Skin epidermis (tissue), 12 donors: Measurements from ENCODE around the gene SAMD4B.
A peak's percentile ranks its signal among the peaks of the same experiment; 100 is the strongest.

Experiments
- H3K27ac ChIP-seq, 21 experiments: fragments of 200-600 bp; sonication (generic) in 11 of 21; one replicate each; pipeline ENCODE4 v1.5.0; 2020; ENCODE audit warnings: mild to moderate bottlenecking in 3 of 21, inconsistent platforms in 2 of 21, moderate library complexity in 2 of 21
- H3K4me3 ChIP-seq, 7 experiments: fragments of 200-600 bp; sonication (generic) in 2 of 7; one replicate each; pipeline ENCODE4 v1.5.0; 2020; ENCODE audit warnings: inconsistent platforms in 2 of 7, mild to moderate bottlenecking in 2 of 7, moderate library complexity in 1 of 7

Gene SAMD4B, protein sequence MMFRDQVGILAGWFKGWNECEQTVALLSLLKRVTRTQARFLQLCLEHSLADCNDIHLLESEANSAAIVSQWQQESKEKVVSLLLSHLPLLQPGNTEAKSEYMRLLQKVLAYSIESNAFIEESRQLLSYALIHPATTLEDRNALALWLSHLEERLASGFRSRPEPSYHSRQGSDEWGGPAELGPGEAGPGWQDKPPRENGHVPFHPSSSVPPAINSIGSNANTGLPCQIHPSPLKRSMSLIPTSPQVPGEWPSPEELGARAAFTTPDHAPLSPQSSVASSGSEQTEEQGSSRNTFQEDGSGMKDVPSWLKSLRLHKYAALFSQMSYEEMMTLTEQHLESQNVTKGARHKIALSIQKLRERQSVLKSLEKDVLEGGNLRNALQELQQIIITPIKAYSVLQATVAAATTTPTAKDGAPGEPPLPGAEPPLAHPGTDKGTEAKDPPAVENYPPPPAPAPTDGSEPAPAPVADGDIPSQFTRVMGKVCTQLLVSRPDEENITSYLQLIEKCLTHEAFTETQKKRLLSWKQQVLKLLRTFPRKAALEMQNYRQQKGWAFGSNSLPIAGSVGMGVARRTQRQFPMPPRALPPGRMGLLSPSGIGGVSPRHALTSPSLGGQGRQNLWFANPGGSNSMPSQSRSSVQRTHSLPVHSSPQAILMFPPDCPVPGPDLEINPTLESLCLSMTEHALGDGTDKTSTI

DNA sequence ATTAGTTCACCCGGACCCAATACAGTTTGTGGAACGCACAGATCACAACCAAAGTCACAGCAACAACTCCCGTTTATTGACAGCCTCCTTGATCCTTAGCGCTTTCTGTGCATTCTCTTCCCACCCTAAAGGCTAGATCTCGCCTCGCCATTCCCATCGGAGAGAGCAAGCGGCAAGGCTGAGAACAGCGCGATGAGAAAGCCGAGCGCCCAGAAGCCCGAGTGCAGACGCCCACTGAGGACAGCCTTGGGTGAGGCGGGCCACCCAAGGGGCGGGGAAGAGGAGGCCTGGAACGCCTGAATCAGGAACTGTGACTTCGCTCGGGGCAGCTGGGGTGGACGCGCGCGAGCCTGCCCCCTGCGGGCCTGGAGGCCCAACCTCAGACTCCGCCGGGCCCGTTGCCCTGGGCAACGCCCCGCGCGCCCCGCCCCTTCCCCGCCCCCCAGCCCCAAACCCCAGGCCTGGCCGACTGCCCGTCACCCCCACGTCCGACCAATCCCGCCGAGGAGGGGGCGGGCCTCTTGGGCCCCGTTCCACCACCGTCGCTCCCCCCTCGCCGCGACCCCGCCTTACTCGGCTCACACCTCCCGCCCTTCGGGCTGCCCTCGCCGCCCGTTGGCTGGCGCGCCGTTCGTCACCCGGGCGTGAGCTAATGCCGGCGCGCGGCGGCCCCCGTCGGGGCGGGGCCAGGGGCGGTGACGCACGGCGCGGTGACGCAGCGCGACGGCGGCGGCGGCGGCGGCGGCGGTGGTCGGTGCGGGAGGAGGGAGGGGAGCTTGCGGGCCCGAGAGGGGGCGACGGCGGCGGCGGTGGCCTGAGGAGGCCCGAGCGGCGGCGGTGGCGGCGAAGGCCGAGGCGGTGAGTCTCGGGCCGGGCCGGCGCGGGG is at the start of gene SAMD4B:
Gene SAMD4B, plus strand, starts transcription at position 703 of the 886 bp plus-strand sequence. CDS start 14,473 bp downstream, outside the sequence.
- Histone ChIP-seq H3K4me3 (peak within 1 kb of the TSS; percentile 71 to 96 (median 83)), H3K27ac (peak within 1 kb of the TSS; percentile 68 to 98 (median 92))

DNA sequence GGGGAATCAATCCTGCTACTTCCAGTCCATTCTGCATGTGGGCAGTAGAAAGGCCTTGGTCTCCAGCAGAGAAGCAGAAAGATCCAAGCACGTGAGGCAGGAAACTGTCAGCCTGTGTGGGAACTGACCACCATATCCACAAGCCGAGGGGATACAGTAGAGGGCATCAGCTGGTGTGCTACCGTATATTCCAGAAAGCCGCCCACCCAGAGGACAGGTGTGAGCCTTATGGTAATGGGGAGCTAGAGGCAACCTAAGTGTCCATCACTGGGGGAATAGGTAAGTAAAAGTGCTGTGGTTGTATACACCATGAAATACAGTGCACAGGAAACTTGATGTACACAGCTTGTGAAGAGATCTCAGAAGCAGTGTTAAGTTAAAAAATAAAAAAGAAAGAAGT is 48.8 kb upstream of the SAMD4B start:
- no peak overlapping the region for H3K27ac ChIP-seq
- no peak overlapping the region for H3K4me3 ChIP-seq

DNA sequence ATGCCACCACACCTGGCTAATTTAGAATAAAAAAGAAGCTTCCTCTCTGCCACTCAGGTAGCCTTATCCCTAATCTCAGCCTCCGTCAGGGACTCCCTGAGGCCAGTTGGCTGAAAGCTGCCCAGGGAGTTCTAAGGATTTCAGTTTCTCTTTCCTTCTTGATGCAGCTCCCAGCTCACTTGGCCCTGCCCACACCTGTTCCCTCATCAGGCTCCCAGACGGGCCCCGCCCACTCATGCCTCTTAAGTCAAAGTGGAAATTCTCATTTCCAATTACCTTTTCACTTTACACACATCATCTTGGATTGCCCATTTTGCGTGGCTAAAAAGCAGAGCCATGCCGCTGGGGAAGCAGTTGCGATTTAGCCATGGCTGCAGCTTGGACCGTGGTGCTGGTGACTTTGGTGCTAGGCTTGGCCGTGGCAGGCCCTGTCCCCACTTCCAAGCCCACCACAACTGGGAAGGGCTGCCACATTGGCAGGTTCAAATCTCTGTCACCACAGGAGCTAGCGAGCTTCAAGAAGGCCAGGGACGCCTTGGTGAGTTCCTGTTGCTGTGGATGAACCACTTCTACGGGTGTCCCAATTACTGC is 46.1 kb upstream of the SAMD4B start, which contains the start of gene IFNL1:
Gene IFNL1, plus strand, starts transcription at position 353 of the 591 bp plus-strand sequence. Its CDS starts 15 bp downstream, at position 368.
- no peak within 1 kb of the TSS for H3K4me3 ChIP-seq
- no peak within 1 kb of the TSS for H3K27ac ChIP-seq

DNA sequence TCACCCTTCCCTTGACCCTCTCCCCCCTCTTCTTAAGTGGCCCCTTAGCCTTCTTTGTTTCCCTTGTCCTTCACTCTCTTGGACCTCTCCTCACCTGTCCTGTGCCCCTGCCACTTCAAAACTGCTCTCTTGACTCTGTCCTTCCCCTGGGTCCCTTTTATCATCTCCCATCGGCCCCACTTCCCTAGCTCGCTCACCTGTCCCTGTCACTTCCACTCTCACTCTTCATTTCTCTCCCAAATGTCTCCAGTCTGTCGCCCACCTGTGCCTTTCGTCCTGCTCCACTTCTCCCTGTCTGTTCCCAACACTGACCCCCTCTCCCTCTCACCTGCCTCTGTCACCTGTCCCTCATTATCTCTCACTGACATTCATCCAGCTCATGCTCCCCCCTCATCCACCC is 45.3 kb upstream of the SAMD4B start:
- Histone ChIP-seq H3K27ac (no peak overlapping the region), H3K4me3 (no peak overlapping the region)

DNA sequence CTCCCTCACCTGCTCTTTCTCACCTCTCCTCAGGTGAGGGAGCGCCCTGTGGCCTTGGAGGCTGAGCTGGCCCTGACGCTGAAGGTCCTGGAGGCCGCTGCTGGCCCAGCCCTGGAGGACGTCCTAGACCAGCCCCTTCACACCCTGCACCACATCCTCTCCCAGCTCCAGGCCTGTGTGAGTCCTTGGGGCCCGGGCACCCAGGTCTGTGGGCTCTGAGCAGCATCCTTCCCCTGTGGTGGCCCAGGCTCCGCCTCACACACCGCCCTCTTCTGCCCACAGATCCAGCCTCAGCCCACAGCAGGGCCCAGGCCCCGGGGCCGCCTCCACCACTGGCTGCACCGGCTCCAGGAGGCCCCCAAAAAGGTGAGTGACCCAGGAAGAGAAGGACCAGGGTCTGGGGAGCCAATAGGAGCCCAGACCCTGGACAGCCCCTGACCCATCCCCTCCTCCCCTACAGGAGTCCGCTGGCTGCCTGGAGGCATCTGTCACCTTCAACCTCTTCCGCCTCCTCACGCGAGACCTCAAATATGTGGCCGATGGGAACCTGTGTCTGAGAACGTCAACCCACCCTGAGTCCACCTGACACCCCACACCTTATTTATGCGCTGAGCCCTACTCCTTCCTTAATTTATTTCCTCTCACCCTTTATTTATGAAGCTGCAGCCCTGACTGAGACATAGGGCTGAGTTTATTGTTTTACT is 44.1 kb upstream of the SAMD4B start:
- no peak overlapping the region for H3K4me3 ChIP-seq

DNA sequence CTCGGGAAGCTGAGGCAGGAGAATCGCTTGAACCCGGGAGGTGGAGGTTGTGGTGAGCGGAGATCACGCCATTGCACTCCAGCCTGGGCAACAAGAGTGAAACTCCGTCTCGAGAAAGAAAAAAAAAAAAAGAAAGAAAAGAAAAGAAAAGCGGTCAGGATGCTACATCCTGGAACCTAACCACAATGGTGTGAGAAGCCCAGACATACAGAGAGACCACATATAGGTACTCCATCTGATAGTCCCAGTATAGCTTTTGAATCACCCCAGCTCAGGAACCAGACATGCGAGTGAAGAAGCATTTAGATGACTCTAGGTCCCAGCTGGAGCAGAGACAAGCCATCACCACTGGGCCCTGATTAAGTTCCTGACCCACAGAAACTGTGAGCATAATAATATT is 42.8 kb upstream of the SAMD4B start:
- Histone ChIP-seq H3K4me3 (no peak overlapping the region), H3K27ac (peak overlapping the region in 1 of 21 experiments; percentile 35)

More for the DNA sequence above, 44.1 kb upstream of the SAMD4B start:
- peak overlapping the region in 5 of 21 experiments; percentile 22 to 67 (median 25) for H3K27ac ChIP-seq

DNA sequence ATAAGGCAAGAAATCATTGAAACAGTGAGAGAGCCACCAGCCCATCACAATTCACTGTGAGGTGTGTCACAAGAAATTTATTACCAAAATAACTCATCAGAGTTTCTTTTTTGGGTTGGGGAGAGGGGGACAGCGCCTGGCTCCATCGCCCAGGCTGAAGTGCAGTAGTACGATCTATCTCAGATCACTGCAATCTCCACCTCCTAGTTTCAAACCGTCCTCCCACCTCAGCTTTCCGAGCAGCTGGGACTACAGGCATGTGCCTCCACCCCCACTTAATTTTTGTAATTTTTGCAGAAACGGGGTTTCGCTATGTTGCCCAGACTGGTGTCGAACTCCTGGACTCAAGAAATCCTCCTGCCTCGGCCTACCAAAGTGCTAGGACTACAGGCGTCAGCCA is 42.4 kb upstream of the SAMD4B start:
- H3K4me3 ChIP-seq: no peak overlapping the region
- H3K27ac ChIP-seq: peak overlapping the region in 1 of 21 experiments; percentile 35

DNA sequence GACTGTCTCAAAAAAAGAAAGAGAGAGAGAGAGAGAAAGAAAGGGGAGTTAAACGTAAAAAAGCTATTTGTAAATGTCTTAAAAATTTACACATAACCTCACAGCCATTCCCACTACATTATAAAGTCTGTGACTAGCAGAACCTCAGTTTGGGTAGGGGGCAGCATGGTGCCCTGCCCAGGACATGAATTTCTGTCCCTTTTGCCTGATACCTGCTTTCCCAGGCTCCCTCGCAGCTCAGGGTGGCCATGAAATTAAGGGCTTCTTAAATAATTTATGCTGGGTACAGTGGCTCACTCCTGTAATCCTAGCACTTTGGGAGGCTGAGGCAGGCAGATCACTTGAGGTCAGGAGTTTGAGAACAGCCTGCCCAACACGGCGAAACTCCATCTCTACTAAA is 41.2 kb upstream of the SAMD4B start:
- H3K27ac ChIP-seq: no peak overlapping the region

DNA sequence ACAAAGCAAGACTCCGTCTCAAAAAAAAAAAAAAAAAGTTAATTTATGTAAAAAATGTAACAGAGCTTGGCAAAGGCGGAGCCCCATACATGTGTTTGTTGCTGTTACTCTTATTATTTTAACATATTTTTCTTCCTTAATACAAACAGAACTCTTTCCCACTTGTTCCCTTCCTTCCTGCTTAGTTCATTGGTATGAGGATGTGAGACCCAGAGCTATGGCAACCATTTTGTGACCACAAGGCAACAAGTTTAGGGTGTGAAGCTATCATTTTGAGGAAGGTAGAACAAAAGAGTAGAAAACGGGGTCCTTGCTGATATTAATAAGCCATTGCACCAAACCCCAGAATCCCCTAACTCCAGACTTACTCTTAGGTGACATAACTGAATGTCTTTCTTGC is 40.7 kb upstream of the SAMD4B start:
- no peak overlapping the region for H3K27ac ChIP-seq
- no peak overlapping the region for H3K4me3 ChIP-seq

More for the DNA sequence above, 41.2 kb upstream of the SAMD4B start:
- no peak overlapping the region for H3K4me3 ChIP-seq

DNA sequence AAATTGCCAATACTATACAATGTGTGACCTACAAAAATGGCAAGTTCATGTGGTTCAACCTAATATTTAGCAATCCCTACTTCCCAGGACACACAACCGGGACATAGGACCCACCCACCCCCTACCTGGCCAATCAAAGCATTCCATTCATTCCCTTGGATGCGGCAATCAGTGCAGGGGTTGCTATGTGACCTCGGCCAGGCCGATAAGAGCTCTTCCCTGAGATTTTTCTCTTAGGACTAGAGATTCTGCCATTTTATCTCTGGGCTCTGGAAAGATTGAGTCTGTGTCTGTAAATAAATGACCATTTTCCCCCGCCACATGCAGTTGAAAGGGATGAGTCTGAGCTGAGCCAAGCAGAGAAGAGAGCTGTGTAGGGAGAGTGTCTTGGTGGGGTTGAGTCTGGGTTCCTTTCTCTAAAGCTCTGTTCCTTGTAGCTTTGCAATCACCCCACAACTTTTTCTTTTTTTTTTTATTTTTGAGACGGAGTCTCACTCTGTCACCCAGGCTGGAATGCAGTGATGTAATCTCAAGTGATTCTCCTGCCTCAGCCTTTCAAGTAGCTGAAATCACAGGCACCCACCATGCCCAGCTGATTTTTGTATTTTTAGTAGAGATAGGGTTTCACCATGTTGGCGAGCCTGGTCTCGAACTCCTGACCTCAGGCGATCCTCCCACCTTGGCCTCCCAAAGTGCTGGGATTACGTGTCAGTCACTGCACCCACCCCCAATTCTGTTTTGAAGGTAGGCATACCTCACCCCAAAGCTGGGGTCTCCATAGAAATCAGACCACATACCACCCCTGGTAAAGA is 38.6 kb upstream of the SAMD4B start:
- Histone ChIP-seq H3K4me3 (no peak overlapping the region), H3K27ac (no peak overlapping the region)

DNA sequence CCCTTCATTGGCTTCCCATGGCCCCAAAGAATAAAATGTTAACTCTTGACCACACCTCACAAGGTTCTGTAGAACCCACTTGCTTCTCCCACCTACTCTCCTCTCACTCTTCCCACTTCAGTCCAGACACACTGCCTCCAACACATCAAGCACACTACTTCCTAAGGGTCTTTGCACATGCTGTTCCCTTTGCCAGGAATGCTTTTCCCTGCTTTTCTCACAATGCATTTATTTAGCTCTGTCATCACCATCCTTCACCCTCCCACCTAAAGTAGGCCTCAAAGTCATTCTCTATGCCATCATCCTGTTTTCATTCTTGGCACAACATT is 38.1 kb upstream of the SAMD4B start:
- no peak overlapping the region for H3K27ac ChIP-seq
- H3K4me3 ChIP-seq: no peak overlapping the region

DNA sequence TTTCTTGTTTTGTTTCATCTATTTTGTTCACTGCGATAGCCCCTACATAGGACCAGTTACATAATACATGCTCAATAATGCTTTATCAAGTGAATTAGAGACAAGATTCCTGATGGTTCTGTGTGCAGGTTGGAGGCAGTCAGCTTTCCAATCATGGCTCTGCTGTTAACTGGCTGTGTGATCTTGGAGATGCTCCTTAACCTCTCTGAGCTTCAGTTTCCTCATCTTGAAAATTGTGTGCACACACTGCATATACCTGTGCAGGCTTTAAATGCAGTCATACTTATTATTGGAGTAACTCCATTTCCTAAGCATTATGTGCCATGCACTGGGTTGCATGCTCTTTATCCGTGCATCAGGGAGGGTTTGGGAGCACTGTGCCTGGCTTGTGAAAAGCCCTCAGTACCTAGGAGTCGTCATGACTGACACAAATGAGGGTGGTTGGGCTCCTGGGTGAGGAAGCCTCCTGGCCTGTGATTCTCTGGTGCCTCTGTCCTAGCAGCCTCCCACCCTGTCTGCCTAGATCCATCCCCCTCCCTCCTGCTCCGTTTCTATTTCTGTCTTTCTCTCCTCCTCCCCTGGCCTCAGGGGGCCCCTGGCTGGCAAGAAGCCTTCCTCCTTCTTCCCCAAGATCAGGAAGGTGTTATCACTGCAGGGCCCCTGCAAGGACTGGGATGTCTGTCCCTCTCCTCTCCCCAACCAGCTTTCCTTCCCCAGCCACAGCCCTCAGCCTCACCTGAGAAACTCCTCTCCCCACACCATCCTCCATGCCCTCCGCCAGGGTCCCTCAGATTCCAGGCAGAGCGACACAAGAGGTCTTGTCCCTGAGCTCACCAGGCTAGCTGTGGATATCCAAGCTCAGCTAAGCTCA is 37.3 kb upstream of the SAMD4B start:
- no peak overlapping the region for H3K4me3 ChIP-seq
- no peak overlapping the region for H3K27ac ChIP-seq

DNA sequence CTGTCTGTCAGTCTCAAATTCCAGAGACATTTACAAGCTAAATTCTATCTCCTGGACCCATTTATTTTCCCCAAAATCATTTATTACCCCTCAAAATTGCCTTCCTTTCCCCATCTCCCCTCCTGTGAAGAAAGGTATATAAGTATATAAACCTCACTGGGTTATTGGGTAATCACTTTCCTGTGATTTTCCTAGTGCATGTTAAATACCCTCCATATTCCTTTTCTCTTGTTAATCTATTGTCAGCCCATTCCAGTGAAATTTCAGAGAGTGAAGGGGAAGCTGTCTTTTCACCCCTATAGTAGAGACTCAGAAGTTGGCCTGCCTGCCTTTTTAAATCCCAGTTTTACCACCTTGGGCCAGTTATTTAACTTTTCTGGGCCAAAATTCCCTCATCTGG is 36.1 kb upstream of the SAMD4B start:
- H3K27ac ChIP-seq: no peak overlapping the region

DNA sequence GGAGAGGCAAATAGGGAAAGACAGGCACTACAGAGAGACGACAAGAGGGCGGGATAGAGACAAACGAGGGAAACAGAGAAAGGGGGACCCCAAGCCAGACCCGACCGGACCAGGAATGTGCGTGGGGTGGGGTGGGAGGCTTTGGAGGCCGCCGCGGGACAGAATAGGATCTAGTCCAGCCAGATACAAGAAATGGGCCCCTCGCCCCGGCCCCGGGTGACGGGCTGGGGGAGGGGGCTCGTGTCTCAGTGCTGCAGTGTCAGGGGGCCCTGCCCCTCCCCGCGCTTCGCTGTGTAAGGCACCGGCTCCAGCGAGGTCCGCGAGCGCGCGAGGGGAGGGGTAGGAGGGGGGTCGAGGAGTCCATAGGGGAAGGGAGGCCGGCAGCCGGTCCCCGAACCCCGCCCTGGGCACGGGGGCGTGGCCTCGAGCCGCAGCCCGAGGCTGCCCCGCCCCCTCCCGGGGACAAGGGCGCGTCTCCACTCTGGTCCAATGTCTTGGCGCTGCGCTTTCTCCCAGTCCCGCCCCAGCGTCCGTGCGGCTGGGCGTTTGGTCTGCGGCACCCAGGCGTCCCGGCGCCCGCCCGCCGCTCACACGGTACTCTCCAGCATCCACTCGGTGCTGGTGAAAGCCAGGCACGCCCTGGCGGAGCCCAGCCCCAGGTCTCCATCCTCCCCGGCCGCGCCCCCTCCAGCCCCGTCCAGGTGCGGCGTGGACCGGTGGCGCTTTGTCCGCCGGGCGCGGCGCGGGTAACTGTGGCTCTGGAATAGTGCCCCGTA is 35.0 kb upstream of the SAMD4B start:
- no peak overlapping the region for H3K27ac ChIP-seq
- H3K4me3 ChIP-seq: peak overlapping the region in 1 of 7 experiments; percentile 12

More for the DNA sequence above, 36.1 kb upstream of the SAMD4B start:
- H3K4me3 ChIP-seq: no peak overlapping the region

DNA sequence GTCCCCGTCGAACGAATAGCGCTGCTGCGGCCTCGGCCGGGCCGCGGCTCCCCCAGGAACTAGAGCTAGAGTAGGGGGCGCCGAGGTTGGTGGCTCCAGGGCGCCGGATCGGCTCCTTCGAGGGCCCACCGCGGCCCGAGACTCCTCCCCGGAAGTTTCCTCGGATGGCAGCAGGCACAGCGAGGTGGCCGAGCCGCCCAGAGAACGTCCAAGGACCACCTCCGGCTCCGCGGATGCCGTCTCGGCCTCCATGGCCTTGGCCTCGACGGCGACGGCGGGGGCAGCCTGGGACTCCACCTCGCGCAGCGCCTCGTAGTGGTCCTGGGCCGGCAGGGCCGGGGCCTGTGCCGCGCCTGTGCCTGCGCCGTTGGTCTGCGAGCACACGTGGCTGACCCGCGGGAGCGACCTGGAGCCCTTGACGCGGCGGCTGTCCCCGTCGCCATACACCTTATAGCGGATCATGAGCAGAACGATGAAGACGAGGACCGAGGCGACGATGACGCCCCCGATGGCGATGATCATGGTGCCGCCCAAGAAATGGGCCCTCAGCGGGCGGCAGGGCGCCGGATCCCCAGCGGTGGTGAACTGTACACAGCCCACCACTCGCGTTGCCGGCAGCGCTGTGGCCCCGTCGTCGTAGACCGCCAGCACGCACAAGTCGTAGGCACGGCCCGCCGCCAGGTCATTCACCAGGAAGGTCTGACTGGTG is 34.2 kb upstream of the SAMD4B start:
- Histone ChIP-seq H3K4me3 (peak overlapping the region in 1 of 7 experiments; percentile 12), H3K27ac (no peak overlapping the region)
